ENCODE results near the gene VPS37C. TPM values are rescaled to one million over a fixed set of nuclear protein-coding genes. Genes with fewer than 3 reads are reported as not detected.

VPS37C gene
- total and polyA plus RNA-seq, 2 donors from 2014 or later, result 13.9 to 31.8 TPM

- H3K4me1 ChIP-seq (ENCODE audit: control insufficient read depth in 2 of 3, insufficient read depth in 2 of 3, low read depth in 1 of 3, low read length in 3 of 3), result peaks cover 0 to 8% (median 0%) of the 10 kb centered on the region in 3 donors
- no peak for TF ChIP-seq CTCF (IDR thresholded peaks at IDR 0.05; ENCODE audit: borderline replicate concordance, extremely low read depth, insufficient read depth)
- peaks cover 0 to 8% (median 7%) of the 10 kb centered on the region in 3 donors for H3K36me3 ChIP-seq (ENCODE audit: control insufficient read depth in 2 of 3, insufficient read depth in 3 of 3, low read length in 3 of 3)
- H3K9me3 ChIP-seq (ENCODE audit: control insufficient read depth in 2 of 3, insufficient read depth in 1 of 3, low read length in 3 of 3), result no peaks in the 10 kb centered on the region
- intact Hi-C loops (cut with DNase I), result no loop called here
- no peak overlapping the region for H3K4me3 ChIP-seq (ENCODE audit: low read length in 3 of 3)
- no peaks in the 10 kb centered on the region for H3K27me3 ChIP-seq (ENCODE audit: control insufficient read depth, insufficient read depth, low read length)
- no peak for DNase-seq
- no peak overlapping the region for H3K27ac ChIP-seq (ENCODE audit: low read depth in 2 of 2, low read length in 2 of 2)
- no peak overlapping the region for H3K9ac ChIP-seq (ENCODE audit: low read length in 3 of 3)
- no peak for FAIRE-seq
These were observed 20.8 kb downstream of the VPS37C start for GRCh38 chr11:61140416-61140815.

GRCh38 chr11:61139387-61139786 is 21.8 kb downstream of the VPS37C start:
- H3K27me3 ChIP-seq (ENCODE audit: control insufficient read depth, insufficient read depth, low read length), result no peaks in the 10 kb centered on the region
- TF ChIP-seq CTCF (IDR thresholded peaks at IDR 0.05; ENCODE audit: borderline replicate concordance, extremely low read depth, insufficient read depth), result no peak
- peaks cover 0 to 8% (median 7%) of the 10 kb centered on the region in 3 donors for H3K36me3 ChIP-seq (ENCODE audit: control insufficient read depth in 2 of 3, insufficient read depth in 3 of 3, low read length in 3 of 3)
- H3K4me1 ChIP-seq (ENCODE audit: control insufficient read depth in 2 of 3, insufficient read depth in 2 of 3, low read depth in 1 of 3, low read length in 3 of 3), result peaks cover 0 to 8% (median 0%) of the 10 kb centered on the region in 3 donors
- no peak overlapping the region for H3K9ac ChIP-seq (ENCODE audit: low read length in 3 of 3)
- no peak overlapping the region for H3K4me3 ChIP-seq (ENCODE audit: low read length in 3 of 3)
- no peaks in the 10 kb centered on the region for H3K9me3 ChIP-seq (ENCODE audit: control insufficient read depth in 2 of 3, insufficient read depth in 1 of 3, low read length in 3 of 3)
- DNase-seq, result peak in 1 of 5 donors; percentile 18
- no peak overlapping the region for H3K27ac ChIP-seq (ENCODE audit: low read depth in 2 of 2, low read length in 2 of 2)
- no peak for FAIRE-seq
- intact Hi-C loops (cut with DNase I), result no loop called here

DNA sequence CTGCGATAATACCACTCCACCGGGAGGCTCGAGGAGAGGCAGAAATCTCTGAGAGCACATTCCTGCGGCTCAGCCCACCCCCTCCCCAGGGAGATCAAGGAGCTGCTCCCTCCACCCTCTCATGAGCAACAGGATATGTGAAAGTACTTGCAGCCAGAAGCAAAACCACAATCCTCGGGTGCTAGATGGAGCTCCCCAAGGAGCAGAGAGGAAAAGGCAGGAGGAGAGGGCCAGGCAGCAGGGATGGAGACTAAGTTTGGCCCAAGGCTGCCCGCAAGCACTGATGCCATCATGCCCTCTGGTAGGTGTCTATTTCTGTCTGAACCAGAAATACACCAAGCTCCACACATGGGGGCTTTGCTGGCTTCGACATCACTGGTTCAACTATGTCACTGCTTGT is 22.3 kb downstream of the VPS37C start:
- FAIRE-seq, result no peak
- peak in 1 of 5 donors; percentile 64 for DNase-seq
- H3K27me3 ChIP-seq (ENCODE audit: control insufficient read depth, insufficient read depth, low read length), result no peaks in the 10 kb centered on the region
- intact Hi-C loops (cut with DNase I), result no loop called here
- H3K27ac ChIP-seq (ENCODE audit: low read depth in 2 of 2, low read length in 2 of 2), result no peak overlapping the region
- no peak for TF ChIP-seq CTCF (IDR thresholded peaks at IDR 0.05; ENCODE audit: borderline replicate concordance, extremely low read depth, insufficient read depth)
- H3K36me3 ChIP-seq (ENCODE audit: control insufficient read depth in 2 of 3, insufficient read depth in 3 of 3, low read length in 3 of 3), result peaks cover 0 to 8% (median 7%) of the 10 kb centered on the region in 3 donors
- peaks cover 0 to 8% (median 0%) of the 10 kb centered on the region in 3 donors for H3K4me1 ChIP-seq (ENCODE audit: control insufficient read depth in 2 of 3, insufficient read depth in 2 of 3, low read depth in 1 of 3, low read length in 3 of 3)
- H3K9me3 ChIP-seq (ENCODE audit: control insufficient read depth in 2 of 3, insufficient read depth in 1 of 3, low read length in 3 of 3), result no peaks in the 10 kb centered on the region
- H3K4me3 ChIP-seq (ENCODE audit: low read length in 3 of 3), result no peak overlapping the region
- H3K9ac ChIP-seq (ENCODE audit: low read length in 3 of 3), result no peak overlapping the region

DNA sequence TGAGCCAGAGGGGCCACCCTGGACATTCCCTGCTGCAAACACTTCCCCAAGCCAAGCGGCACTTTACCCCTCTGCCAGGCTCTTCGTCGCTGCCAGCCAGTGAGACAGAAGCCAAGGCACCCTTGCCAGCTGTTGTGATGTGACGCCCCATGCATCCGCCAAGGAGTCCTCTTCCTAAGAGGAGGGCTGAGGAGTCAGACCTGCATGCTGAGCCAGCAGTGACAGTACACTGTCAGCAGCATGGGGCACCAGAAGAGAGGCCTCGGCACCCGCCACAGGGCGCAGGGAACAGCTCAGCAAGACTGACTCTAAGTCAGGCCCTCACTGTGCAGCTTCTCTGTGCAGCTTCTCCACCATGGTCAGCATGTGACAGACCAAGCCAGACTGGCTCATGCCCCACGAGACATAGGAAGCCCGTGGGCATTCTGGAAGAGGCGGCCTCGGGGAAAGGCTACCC is 26.4 kb downstream of the VPS37C start:
- H3K4me3 ChIP-seq (ENCODE audit: low read length in 3 of 3), result no peak overlapping the region
- DNase-seq, result peak in 1 of 5 donors; percentile 49
- H3K27me3 ChIP-seq (ENCODE audit: control insufficient read depth, insufficient read depth, low read length), result no peaks in the 10 kb centered on the region
- no peak for FAIRE-seq
- H3K36me3 ChIP-seq (ENCODE audit: control insufficient read depth in 2 of 3, insufficient read depth in 3 of 3, low read length in 3 of 3), result peaks cover 0 to 14% (median 11%) of the 10 kb centered on the region in 3 donors
- no peak for TF ChIP-seq CTCF (IDR thresholded peaks at IDR 0.05; ENCODE audit: borderline replicate concordance, extremely low read depth, insufficient read depth)
- no peaks in the 10 kb centered on the region for H3K9me3 ChIP-seq (ENCODE audit: control insufficient read depth in 2 of 3, insufficient read depth in 1 of 3, low read length in 3 of 3)
- H3K9ac ChIP-seq (ENCODE audit: low read length in 3 of 3), result no peak overlapping the region
- peaks cover 0 to 6% (median 0%) of the 10 kb centered on the region in 3 donors for H3K4me1 ChIP-seq (ENCODE audit: control insufficient read depth in 2 of 3, insufficient read depth in 2 of 3, low read depth in 1 of 3, low read length in 3 of 3)
- intact Hi-C loops (cut with DNase I), result no loop called here
- no peak overlapping the region for H3K27ac ChIP-seq (ENCODE audit: low read depth in 2 of 2, low read length in 2 of 2)

Data from kidney (tissue), 14 donors.